Gastroesophageal sphincter (tissue), 4 donors: ENCODE measurements around the gene OCIAD1. TPM values are rescaled to one million over a fixed set of nuclear protein-coding genes. Genes with fewer than 3 reads are reported as not detected.
A peak's percentile ranks its signal among the peaks of the same experiment; 100 is the strongest.

Source experiments
- ATAC-seq: fragments of 150-250 bp; one replicate; pipeline ENCODE4 v1.9.1; 2016; ENCODE audit warnings: mild to moderate bottlenecking, moderate library complexity
- H3K27ac ChIP-seq, 4 donors: fragments of 200-600 bp; sonication (generic) in 3 of 4; 1 replicate in 3 of 4; 2 replicates in 1 of 4; pipeline ENCODE4 v1.5.1; 2016 to 2019
- H3K27me3 ChIP-seq: fragments of 200-600 bp; sonication (generic); one replicate; pipeline ENCODE4 v1.5.1; 2019
- H3K36me3 ChIP-seq, 2 donors: fragments of 200-600 bp; sonication (generic); one replicate each; pipeline ENCODE4 v1.5.1; 2019; ENCODE audit warnings: control low read depth in 1 of 2
- H3K4me1 ChIP-seq, 3 donors: fragments of 200-600 bp; sonication (generic); 1 replicate in 2 of 3; 2 replicates in 1 of 3; pipeline ENCODE4 v1.5.1; 2016 to 2019; ENCODE audit warnings: control low read depth in 2 of 3
- H3K4me3 ChIP-seq, 2 donors: fragments of 200-600 bp; sonication (generic); one replicate each; pipeline ENCODE4 v1.5.1; 2019; ENCODE audit warnings: mild to moderate bottlenecking in 1 of 2, moderate library complexity in 1 of 2
- H3K9me3 ChIP-seq, 3 donors: fragments of 200-600 bp; sonication (generic); one replicate each; pipeline ENCODE4 v1.5.1; 2017 to 2019; ENCODE audit warnings: control low read depth in 2 of 3
- CTCF ChIP-seq, 4 experiments: fragments of 200-600 bp in 2 of 4; fragments of 450-650 bp in 2 of 4; sonication (generic) in 1 of 4; IDR thresholded peaks; one replicate each; pipeline ENCODE4 v1.5.1; 2017 to 2019; ENCODE audit warnings: antibody characterized with exemption in 4 of 4, mild to moderate bottlenecking in 2 of 4, moderate library complexity in 2 of 4
- EP300 ChIP-seq: sonication (generic); formaldehyde crosslinking; IDR thresholded peaks from one replicate; pipeline ENCODE4 v1.6.1; 2017; ENCODE audit warnings: antibody characterized with exemption, mild to moderate bottlenecking
- POLR2A ChIP-seq, 2 donors: fragments of 450-650 bp; IDR thresholded peaks; one replicate each; pipeline ENCODE4 v1.6.1; 2017; ENCODE audit warnings: antibody characterized with exemption in 2 of 2, mild to moderate bottlenecking in 2 of 2, moderate library complexity in 1 of 2
- POLR2AphosphoS5 ChIP-seq: sonication (generic); formaldehyde crosslinking; IDR thresholded peaks from one replicate; pipeline ENCODE4 v1.6.1; 2017; ENCODE audit warnings: antibody characterized with exemption
- WGBS, 2 donors: methylation state at CpG; one replicate each; pipeline ENCODE4 v1.1.5; 2018; ENCODE audit warnings: low coverage in 1 of 2; 5-methylcytosine and 5-hydroxymethylcytosine counted together
- total RNA-seq, 4 donors: library from RNA; depleted of rRNA; stranded (reverse); fragments of >200 nt; gene quantifications; one replicate each; pipeline ENCODE4 v1.1.0, GENCODE V29; 2016

Gene OCIAD1
- 100 to 1,000 TPM in 3 of 4 donors, 10 to 100 TPM in 1; 97.3 to 134 (median 116) TPM for total RNA-seq

- peak within 1 kb of the TSS; percentile 80 to 93 for H3K4me3 ChIP-seq
- H3K27ac ChIP-seq: peak within 1 kb of the TSS; percentile 87 to 96 (median 91)
- peaks cover 2% of the 10 kb centered on the region for H3K27me3 ChIP-seq
- WGBS, 2 donors: 0 to 1% methylated on average over 17 to 29 of the region's 56 CpGs
- peaks cover 0 to 18% (median 5%) of the 10 kb centered on the region in 3 donors for H3K4me1 ChIP-seq
- H3K9me3 ChIP-seq: no peaks in the 10 kb centered on the region
- H3K36me3 ChIP-seq: peaks cover 0 to 22% of the 10 kb centered on the region in 2 donors
- ATAC-seq: peak; percentile 100
- TF ChIP-seq CTCF (IDR thresholded peaks at IDR 0.05): peak in 1 of 4 experiments; percentile 12
- TF ChIP-seq POLR2A (IDR thresholded peaks at IDR 0.05): no peak
- TF ChIP-seq POLR2AphosphoS5: peak; percentile 54
These were observed at the start of gene OCIAD1 for GRCh38 chr4:48830706-48831531. OCIAD1 (plus strand) TSS chr4:48831088; CDS start chr4:48832625, 1,537 bp downstream.

GRCh38 chr4:48781968-48782367 lies 48.9 kb upstream of the OCIAD1 start:
- Histone ChIP-seq H3K4me1 (peaks cover 0 to 24% (median 14%) of the 10 kb centered on the region in 3 donors), H3K9me3 (no peaks in the 10 kb centered on the region), H3K4me3 (no peak overlapping the region), H3K36me3 (no peaks in the 10 kb centered on the region), H3K27me3 (no peaks in the 10 kb centered on the region), H3K27ac (no peak overlapping the region)
- ATAC-seq: no peak
- no peak for TF ChIP-seq CTCF (IDR thresholded peaks at IDR 0.05)
- TF ChIP-seq POLR2AphosphoS5: no peak
- no peak for TF ChIP-seq POLR2A (IDR thresholded peaks at IDR 0.05)
- TF ChIP-seq EP300: no peak

GRCh38 chr4:48785302-48785701 lies 45.6 kb upstream of the OCIAD1 start:
- H3K27ac ChIP-seq: no peak overlapping the region
- H3K27me3 ChIP-seq: no peaks in the 10 kb centered on the region
- H3K4me1 ChIP-seq: peaks cover 0 to 7% (median 6%) of the 10 kb centered on the region in 3 donors
- no peak for ATAC-seq
- H3K36me3 ChIP-seq: no peaks in the 10 kb centered on the region
- TF ChIP-seq POLR2A (IDR thresholded peaks at IDR 0.05) (no peak), EP300 (no peak), POLR2AphosphoS5 (no peak), CTCF (IDR thresholded peaks at IDR 0.05) (no peak)
- H3K9me3 ChIP-seq: no peaks in the 10 kb centered on the region
- H3K4me3 ChIP-seq: no peak overlapping the region

DNA sequence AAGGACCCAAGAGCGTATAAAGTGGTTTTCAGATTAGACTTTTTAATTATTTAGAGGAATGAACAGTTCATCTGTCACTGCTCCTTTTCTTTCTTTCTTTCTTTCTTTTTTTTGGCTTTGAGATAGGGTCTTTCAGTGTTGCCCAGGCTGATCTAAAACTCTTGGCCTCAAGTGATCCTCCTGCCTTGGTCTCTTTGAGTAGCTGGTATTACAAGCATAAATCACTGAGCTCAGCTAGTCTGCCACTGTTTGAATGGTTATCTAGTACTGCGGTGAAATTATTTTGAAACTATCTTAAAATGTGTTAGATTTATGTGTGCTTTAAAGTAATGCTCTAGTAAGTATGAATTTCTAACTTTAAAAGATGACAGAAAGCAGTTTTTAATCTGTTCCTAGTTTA lies 44.3 kb upstream of the OCIAD1 start:
- no peak for ATAC-seq
- Histone ChIP-seq H3K4me3 (no peak overlapping the region), H3K27me3 (no peaks in the 10 kb centered on the region), H3K4me1 (no peaks in the 10 kb centered on the region), H3K27ac (no peak overlapping the region), H3K9me3 (no peaks in the 10 kb centered on the region), H3K36me3 (no peaks in the 10 kb centered on the region)
- WGBS, 2 donors: 52 to 80% methylated on average over 2 of the region's 2 CpGs
- TF ChIP-seq POLR2A (IDR thresholded peaks at IDR 0.05): no peak
- TF ChIP-seq EP300: no peak
- TF ChIP-seq CTCF (IDR thresholded peaks at IDR 0.05): no peak
- no peak for TF ChIP-seq POLR2AphosphoS5

DNA sequence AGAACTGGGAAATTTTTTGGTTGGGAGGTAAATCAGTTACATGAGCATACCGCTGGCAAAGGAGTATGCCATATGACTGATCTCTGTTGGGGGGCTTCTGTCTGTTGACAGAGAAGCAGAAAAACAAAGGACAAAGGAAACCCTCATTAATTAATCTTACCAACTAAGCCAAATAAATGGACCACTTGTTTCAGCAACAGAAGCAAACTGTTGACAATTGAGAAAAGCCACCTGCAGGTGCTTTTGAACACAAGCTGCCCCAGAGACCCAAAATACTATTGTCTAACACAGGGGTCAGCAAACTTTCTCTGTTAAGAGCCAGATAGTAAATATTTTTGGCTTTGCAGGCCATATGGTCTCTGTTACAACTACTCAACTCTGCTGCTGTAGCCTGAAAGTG lies 43.8 kb upstream of the OCIAD1 start:
- 36 to 40% methylated on average over 1 of the region's 1 CpG for WGBS, 2 donors
- Histone ChIP-seq H3K4me1 (peaks cover 0 to 1% (median 0%) of the 10 kb centered on the region in 3 donors), H3K27me3 (no peaks in the 10 kb centered on the region), H3K9me3 (no peaks in the 10 kb centered on the region), H3K4me3 (no peak overlapping the region), H3K27ac (no peak overlapping the region), H3K36me3 (no peaks in the 10 kb centered on the region)
- no peak for ATAC-seq
- no peak for TF ChIP-seq EP300
- no peak for TF ChIP-seq CTCF (IDR thresholded peaks at IDR 0.05)
- no peak for TF ChIP-seq POLR2A (IDR thresholded peaks at IDR 0.05)
- no peak for TF ChIP-seq POLR2AphosphoS5
